Naive thymus-derived CD4-positive, alpha-beta T cell (primary cell): ENCODE data around the gene TTC33. TPM values are rescaled to one million over a fixed set of nuclear protein-coding genes. Genes with fewer than 3 reads are reported as not detected.

ENCODE experiments used
- ATAC-seq: fragments of 150-1000 bp; cut with Tn5 transposase; 2 replicates; pipeline ENCODE4 v1.10.0; 2021; ENCODE audit warnings: mild to moderate bottlenecking, moderate library complexity
- CTCF ChIA-PET: fragments of 350-600 bp; sonication (Branson Sonifier 250); formaldehyde crosslinking; loops from one replicate; lab custom pipeline; 2021; ENCODE audit warnings: antibody characterized with exemption; lab: Charles Lee
- POLR2A ChIA-PET: fragments of 350-600 bp; sonication (Branson Sonifier 250); formaldehyde crosslinking; loops from one replicate; lab custom pipeline; 2021; ENCODE audit warnings: antibody characterized with exemption, inconsistent platforms; lab: Charles Lee
- DNase-seq, 9 donors: peaks; one replicate each; pipeline versions ENCODE4 v3.0.0 to v3.0.0-alpha.2; 2020 to 2022; ENCODE audit warnings: mixed read lengths in 1 of 9
- H3K27ac ChIP-seq: one replicate; pipeline ENCODE4 v1.7.0; 2013; ENCODE audit warnings: mild to moderate bottlenecking, low read depth, low read length, moderate library complexity
- H3K27me3 ChIP-seq, 2 donors: one replicate each; pipeline ENCODE4 v1.7.0; 2013; ENCODE audit warnings: low read length in 2 of 2, mild to moderate bottlenecking in 2 of 2, moderate library complexity in 2 of 2; ENCODE audit not compliant: control insufficient read depth in 2 of 2, insufficient read depth in 2 of 2
- H3K36me3 ChIP-seq, 3 experiments: 1 replicate in 2 of 3; 2 replicates in 1 of 3; pipeline ENCODE4 v1.7.0; 2013; ENCODE audit warnings: low read length in 3 of 3, mild to moderate bottlenecking in 3 of 3, moderate library complexity in 1 of 3; ENCODE audit not compliant: insufficient read depth in 3 of 3, control insufficient read depth in 2 of 3
- H3K4me1 ChIP-seq, 2 donors: one replicate each; pipeline ENCODE4 v1.7.0; 2013; ENCODE audit warnings: low read length in 2 of 2, mild to moderate bottlenecking in 2 of 2, moderate library complexity in 1 of 2; ENCODE audit not compliant: control insufficient read depth in 2 of 2, insufficient read depth in 2 of 2
- H3K4me3 ChIP-seq: 2 replicates; pipeline ENCODE4 v1.7.0; 2013; ENCODE audit warnings: mild to moderate bottlenecking, low read length
- H3K9me3 ChIP-seq, 3 experiments: 1 replicate in 2 of 3; 2 replicates in 1 of 3; pipeline ENCODE4 v1.7.0; 2013; ENCODE audit warnings: low read length in 3 of 3; ENCODE audit not compliant: control insufficient read depth in 2 of 3
- H3K27ac Mint-ChIP-seq, 9 donors: one replicate each; pipeline ENCODE4 v1.8.0; 2020 to 2022; ENCODE audit warnings: mixed read lengths in 9 of 9, mild to moderate bottlenecking in 8 of 9, moderate library complexity in 5 of 9, inconsistent platforms in 2 of 9
- H3K27me3 Mint-ChIP-seq, 5 donors: one replicate each; pipeline ENCODE4 v1.8.0; 2021 to 2022; ENCODE audit warnings: mixed read lengths in 5 of 5, mild to moderate bottlenecking in 1 of 5
- H3K36me3 Mint-ChIP-seq, 5 donors: one replicate each; pipeline ENCODE4 v1.8.0; 2020 to 2022; ENCODE audit warnings: mixed read lengths in 5 of 5, mild to moderate bottlenecking in 3 of 5, inconsistent platforms in 1 of 5
- H3K4me1 Mint-ChIP-seq, 7 donors: one replicate each; pipeline ENCODE4 v1.8.0; 2020 to 2022; ENCODE audit warnings: mixed read lengths in 7 of 7, mild to moderate bottlenecking in 3 of 7, inconsistent platforms in 1 of 7
- H3K4me3 Mint-ChIP-seq, 10 donors: one replicate each; pipeline ENCODE4 v1.8.0; 2020 to 2022; ENCODE audit warnings: mild to moderate bottlenecking in 10 of 10, mixed read lengths in 10 of 10, moderate library complexity in 6 of 10, inconsistent platforms in 2 of 10
- H3K9me3 Mint-ChIP-seq, 11 donors: one replicate each; pipeline ENCODE4 v1.8.0; 2020 to 2022; ENCODE audit warnings: mixed read lengths in 11 of 11, mild to moderate bottlenecking in 4 of 11, inconsistent platforms in 1 of 11, moderate library complexity in 1 of 11
- intact Hi-C, 2 donors: fragments of 100-400 bp; cut with micrococcal nuclease; formaldehyde crosslinking; loops; one replicate each; pipeline ENCODE4 v1.15.1; 2023
- polyA plus RNA-seq, 2 donors: library from polyadenylated mRNA; unstranded; fragments of 300-500 nt; fragmentation: Illumina TruSeq; gene quantifications; one replicate each; pipeline ENCODE4 v1.2.3, GENCODE V29; 2021
- total RNA-seq, 6 experiments: library from RNA in 5 of 6; stranded (reverse) in 5 of 6; gene quantifications; 1 replicate in 5 of 6; 2 replicates in 1 of 6; pipeline ENCODE4 v1.2.3 and lab custom pipeline; 2021 to 2026

The TTC33 gene
- total and polyA plus RNA-seq, 7 experiments from 2014 or later, result 7.0 to 19.0 (median 14.0) TPM

- Mint-ChIP-seq H3K9me3 (peaks cover 0 to 15% (median 2%) of the 10 kb centered on the region in 11 donors), H3K27ac (peak overlapping the region; percentile 80 to 96 (median 94)), H3K4me3 (peak overlapping the region in 9 of 10 donors; percentile 48 to 88 (median 83)), H3K4me1 (peaks cover 49 to 79% (median 68%) of the 10 kb centered on the region in 7 donors), H3K36me3 (peaks cover 0 to 29% (median 0%) of the 10 kb centered on the region in 5 donors), H3K27me3 (no peaks in the 10 kb centered on the region)
- peak; percentile 37 for ATAC-seq
- peak overlapping the region; percentile 15 for H3K4me3 ChIP-seq
- no peaks in the 10 kb centered on the region for H3K27me3 ChIP-seq
- H3K9me3 ChIP-seq, result no peaks in the 10 kb centered on the region
- H3K4me1 ChIP-seq, result peaks cover 30 to 37% of the 10 kb centered on the region in 2 donors
- DNase-seq, result peak in 3 of 9 donors; percentile 22 to 40 (median 40)
- intact Hi-C loops, result loop anchor here (1.0 to 10.0 kb wide), 2 partner anchors 15 to 1480 kb away; no protein-coding TSS in a partner anchor
- ChIA-PET CTCF (interaction anchor here (0.6 to 1.3 kb wide), 2 partner anchors 31 to 249 kb away, joined by 3 to 4 read pairs; no protein-coding TSS in a partner anchor), POLR2A (interaction anchor here (0.6 to 8.6 kb wide), 7 partner anchors 16 to 465 kb away, joined by 3 to 79 read pairs (median 3); partner anchors contain the start of gene PTGER4)
- H3K27ac ChIP-seq, result peak overlapping the region; percentile 74
- H3K36me3 ChIP-seq, result no peaks in the 10 kb centered on the region
Observed at GRCh38 chr5:40655138-40655537, 100.6 kb downstream of the TTC33 start.

- peaks cover 56 to 86% (median 74%) of the 10 kb centered on the region in 7 donors for H3K4me1 Mint-ChIP-seq
- ChIA-PET POLR2A (interaction anchor here (0.5 to 8.6 kb wide), 5 partner anchors 15 to 252 kb away, joined by 4 to 79 read pairs (median 7); partner anchors contain the start of gene PTGER4), CTCF (interaction anchor here (1.3 kb wide), 1 partner anchor 32 kb away, joined by 4 read pairs; no protein-coding TSS in a partner anchor)
- intact Hi-C loops, result loop anchor here in 1 of 2 donors (1.0 to 10.0 kb wide), 3 partner anchors 25 to 1480 kb away; partner anchors contain the start of gene PTGER4
- DNase-seq, result no peak
- Histone ChIP-seq H3K9me3 (no peaks in the 10 kb centered on the region), H3K4me1 (peaks cover 37 to 43% of the 10 kb centered on the region in 2 donors), H3K36me3 (no peaks in the 10 kb centered on the region), H3K27ac (peak overlapping the region; percentile 74), H3K4me3 (peak overlapping the region; percentile 15), H3K27me3 (no peaks in the 10 kb centered on the region)
- H3K36me3 Mint-ChIP-seq, result peaks cover 0 to 33% (median 0%) of the 10 kb centered on the region in 5 donors
- H3K4me3 Mint-ChIP-seq, result peak overlapping the region; percentile 42 to 88 (median 84)
- H3K27ac Mint-ChIP-seq, result peak overlapping the region; percentile 89 to 96 (median 94)
- ATAC-seq, result no peak
- H3K9me3 Mint-ChIP-seq, result peaks cover 0 to 15% (median 2%) of the 10 kb centered on the region in 11 donors
- no peaks in the 10 kb centered on the region for H3K27me3 Mint-ChIP-seq
Observed at GRCh38 chr5:40654377-40654991, 101.3 kb downstream of the TTC33 start.

- ATAC-seq, result peak; percentile 74
- peak in 6 of 9 donors; percentile 26 to 66 (median 57) for DNase-seq
- Histone ChIP-seq H3K9me3 (no peaks in the 10 kb centered on the region), H3K4me1 (peaks cover 44 to 50% of the 10 kb centered on the region in 2 donors), H3K36me3 (no peaks in the 10 kb centered on the region), H3K27me3 (no peaks in the 10 kb centered on the region), H3K4me3 (peak overlapping the region; percentile 15), H3K27ac (peak overlapping the region; percentile 74)
- intact Hi-C loops, result loop anchor here (1.0 to 10.0 kb wide), 4 partner anchors 26 to 1479 kb away; partner anchors contain the start of gene PTGER4 (in 2 of the 2)
- POLR2A ChIA-PET, result interaction anchor here (0.5 to 8.6 kb wide), 12 partner anchors 13 to 250 kb away, joined by 3 to 79 read pairs (median 4); partner anchors contain the start of gene PTGER4
- Mint-ChIP-seq H3K4me1 (peaks cover 60 to 85% (median 78%) of the 10 kb centered on the region in 7 donors), H3K9me3 (peaks cover 0 to 13% (median 0%) of the 10 kb centered on the region in 11 donors), H3K27me3 (no peaks in the 10 kb centered on the region), H3K27ac (peak overlapping the region; percentile 89 to 96 (median 94)), H3K36me3 (peaks cover 0 to 29% (median 0%) of the 10 kb centered on the region in 5 donors), H3K4me3 (peak overlapping the region; percentile 39 to 88 (median 83))
- CTCF ChIA-PET, result interaction anchor here (0.9 to 1.7 kb wide), 5 partner anchors 16 to 33 kb away, joined by 3 to 6 read pairs (median 4); no protein-coding TSS in a partner anchor
Observed at GRCh38 chr5:40653221-40654022, 102.3 kb downstream of the TTC33 start.

GRCh38 chr5:40652441-40653220 is 103.1 kb downstream of the TTC33 start:
- peaks cover 48 to 54% of the 10 kb centered on the region in 2 donors for H3K4me1 ChIP-seq
- H3K9me3 Mint-ChIP-seq, result peaks cover 0 to 15% (median 0%) of the 10 kb centered on the region in 11 donors
- H3K4me3 Mint-ChIP-seq, result peak overlapping the region; percentile 39 to 88 (median 82)
- peaks cover 63 to 83% (median 78%) of the 10 kb centered on the region in 7 donors for H3K4me1 Mint-ChIP-seq
- ChIA-PET POLR2A (interaction anchor here (0.6 to 8.6 kb wide), 15 partner anchors 13 to 1461 kb away, joined by 3 to 79 read pairs (median 4); partner anchors contain the start of gene PTGER4), CTCF (interaction anchor here (0.9 to 1.7 kb wide), 5 partner anchors 17 to 34 kb away, joined by 3 to 6 read pairs (median 4); no protein-coding TSS in a partner anchor)
- H3K27ac Mint-ChIP-seq, result peak overlapping the region; percentile 89 to 96 (median 94)
- H3K4me3 ChIP-seq, result peak overlapping the region; percentile 15
- peaks cover 0 to 31% (median 4%) of the 10 kb centered on the region in 5 donors for H3K36me3 Mint-ChIP-seq
- H3K9me3 ChIP-seq, result no peaks in the 10 kb centered on the region
- intact Hi-C loops, result loop anchor here (1.0 to 10.0 kb wide), 4 partner anchors 27 to 1478 kb away; partner anchors contain the start of gene PTGER4 (in 1 of the 2)
- DNase-seq (peak in 3 of 9 donors; percentile 25 to 37 (median 27)), ATAC-seq (peak; percentile 50)
- no peaks in the 10 kb centered on the region for H3K27me3 ChIP-seq
- no peaks in the 10 kb centered on the region for H3K36me3 ChIP-seq
- peak overlapping the region; percentile 74 for H3K27ac ChIP-seq
- H3K27me3 Mint-ChIP-seq, result no peaks in the 10 kb centered on the region

- CTCF ChIA-PET, result no interaction called here
Observed at GRCh38 chr5:40651201-40651600, 104.6 kb downstream of the TTC33 start.

More at GRCh38 chr5:40651201-40651600, 104.6 kb downstream of the TTC33 start:
- H3K4me3 Mint-ChIP-seq, result no peak overlapping the region
- H3K4me1 ChIP-seq, result peaks cover 48 to 54% of the 10 kb centered on the region in 2 donors
- ATAC-seq (no peak), DNase-seq (no peak)
- no peaks in the 10 kb centered on the region for H3K27me3 Mint-ChIP-seq
- H3K9me3 Mint-ChIP-seq, result peaks cover 0 to 9% (median 0%) of the 10 kb centered on the region in 11 donors
- peaks cover 63 to 75% (median 73%) of the 10 kb centered on the region in 7 donors for H3K4me1 Mint-ChIP-seq
- H3K36me3 ChIP-seq, result no peaks in the 10 kb centered on the region
- peaks cover 0 to 31% (median 4%) of the 10 kb centered on the region in 5 donors for H3K36me3 Mint-ChIP-seq
- H3K27ac ChIP-seq, result peak overlapping the region; percentile 63
- POLR2A ChIA-PET, result interaction anchor here (0.6 to 8.6 kb wide), 7 partner anchors 8 to 981 kb away, joined by 3 to 79 read pairs (median 5); partner anchors contain the start of gene PTGER4
- no peaks in the 10 kb centered on the region for H3K27me3 ChIP-seq
- no peak overlapping the region for H3K4me3 ChIP-seq
- H3K9me3 ChIP-seq, result no peaks in the 10 kb centered on the region
- H3K27ac Mint-ChIP-seq, result peak overlapping the region in 2 of 9 donors; percentile 87 to 97
- intact Hi-C loops, result loop anchor here in 1 of 2 donors (5.0 to 10.0 kb wide), 2 partner anchors 44 to 1476 kb away; no protein-coding TSS in a partner anchor
